ENCODE data around the gene KIF25.
"Not testable (repeated sequence)": the region's sequence is repeated elsewhere in the genome, so short reads cannot be mapped to it uniquely, and the experiment has no call there.

KIF25 gene

GRCh38 chr6:167973148-167973885 is 24.2 kb upstream of the KIF25 start:
- no peak for DNase-seq (ENCODE audit: low read depth)
- no peak overlapping the region for H3K4me3 ChIP-seq (ENCODE audit: low read depth, low read length)

GRCh38 chr6:167974640-167975344 is 22.7 kb upstream of the KIF25 start:
- H3K4me3 ChIP-seq (ENCODE audit: low read depth, low read length), result no peak overlapping the region
- DNase-seq (ENCODE audit: low read depth), result no peak

- H3K4me3 ChIP-seq (ENCODE audit: low read depth, low read length), result no peak overlapping the region
- DNase-seq (ENCODE audit: low read depth), result no peak
Measured at GRCh38 chr6:167975458-167975857, 22.0 kb upstream of the KIF25 start.

GRCh38 chr6:167976116-167976657 is 21.3 kb upstream of the KIF25 start:
- not testable (repeated sequence) for H3K4me3 ChIP-seq (ENCODE audit: low read depth, low read length); DNase-seq (ENCODE audit: low read depth)

GRCh38 chr6:167976708-167977107 is 20.8 kb upstream of the KIF25 start:
- H3K4me3 ChIP-seq (ENCODE audit: low read depth, low read length), result no peak overlapping the region
- no peak for DNase-seq (ENCODE audit: low read depth)

- DNase-seq (ENCODE audit: low read depth), result no peak
- H3K4me3 ChIP-seq (ENCODE audit: low read depth, low read length), result no peak overlapping the region
Measured at GRCh38 chr6:167977717-167978467, 19.6 kb upstream of the KIF25 start.

GRCh38 chr6:167978607-167979006 is 18.9 kb upstream of the KIF25 start:
- no peak overlapping the region for H3K4me3 ChIP-seq (ENCODE audit: low read depth, low read length)
- no peak for DNase-seq (ENCODE audit: low read depth)

- DNase-seq (ENCODE audit: low read depth), result no peak
- no peak overlapping the region for H3K4me3 ChIP-seq (ENCODE audit: low read depth, low read length)
Measured at GRCh38 chr6:167979436-167980139, 17.9 kb upstream of the KIF25 start.

- no peak overlapping the region for H3K4me3 ChIP-seq (ENCODE audit: low read depth, low read length)
- no peak for DNase-seq (ENCODE audit: low read depth)
Measured at GRCh38 chr6:167980911-167981580, 16.4 kb upstream of the KIF25 start.

GRCh38 chr6:167981916-167982462 is 15.5 kb upstream of the KIF25 start:
- no peak overlapping the region for H3K4me3 ChIP-seq (ENCODE audit: low read depth, low read length)

GRCh38 chr6:167984144-167984719 is 13.2 kb upstream of the KIF25 start:
- no peak for DNase-seq (ENCODE audit: low read depth)
- no peak overlapping the region for H3K4me3 ChIP-seq (ENCODE audit: low read depth, low read length)

More at GRCh38 chr6:167981916-167982462, 15.5 kb upstream of the KIF25 start:
- no peak for DNase-seq (ENCODE audit: low read depth)

- no peak for DNase-seq (ENCODE audit: low read depth)
- no peak overlapping the region for H3K4me3 ChIP-seq (ENCODE audit: low read depth, low read length)
Measured at GRCh38 chr6:167984876-167985604, 12.4 kb upstream of the KIF25 start.

GRCh38 chr6:167985911-167986595 is 11.4 kb upstream of the KIF25 start:
- DNase-seq (ENCODE audit: low read depth), result no peak
- H3K4me3 ChIP-seq (ENCODE audit: low read depth, low read length), result no peak overlapping the region

- no peak for DNase-seq (ENCODE audit: low read depth)
- no peak overlapping the region for H3K4me3 ChIP-seq (ENCODE audit: low read depth, low read length)
Measured at GRCh38 chr6:167987396-167988153, 9.9 kb upstream of the KIF25 start.

- no peak overlapping the region for H3K4me3 ChIP-seq (ENCODE audit: low read depth, low read length)
- no peak for DNase-seq (ENCODE audit: low read depth)
Measured at GRCh38 chr6:167988154-167988495, 9.3 kb upstream of the KIF25 start.

GRCh38 chr6:167988945-167989841 is 8.3 kb upstream of the KIF25 start:
- H3K4me3 ChIP-seq (ENCODE audit: low read depth, low read length), result no peak overlapping the region
- DNase-seq (ENCODE audit: low read depth), result no peak

Data from skeletal muscle cell (primary cell).